ENCODE measurements around the gene KCNT2. TPM values are rescaled to one million over a fixed set of nuclear protein-coding genes. Genes with fewer than 3 reads are reported as not detected.

KCNT2 gene
- total and polyA plus RNA-seq, 10 of the 15 experiments (the other 5 are each of a cell fraction or from before 2014, with no cell fraction given): not detected

DNA sequence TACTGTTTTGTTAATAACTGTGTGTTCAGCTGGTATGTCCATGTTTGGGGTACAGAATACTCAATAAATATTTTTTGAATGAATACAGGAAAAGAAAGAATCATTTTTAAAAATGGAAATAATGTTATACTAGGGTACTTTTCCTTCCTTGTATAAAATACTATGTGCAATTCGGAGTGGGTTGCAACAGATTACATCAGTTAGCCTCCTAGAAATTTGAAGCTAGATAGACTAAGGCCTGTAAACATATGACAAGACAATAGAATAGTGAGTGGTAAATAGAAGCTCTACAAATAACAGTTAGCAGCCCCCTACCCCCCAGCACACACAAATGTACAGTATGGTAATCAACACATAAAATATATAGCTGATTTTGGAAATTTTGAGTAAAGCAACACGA lies 195.9 kb downstream of the KCNT2 start:
- intact Hi-C loops (cut with micrococcal nuclease; ENCODE audit: unreplicated experiment) (no loop called here), in situ Hi-C loops (cut with MboI) (no loop called here)
- Histone ChIP-seq H3K4me3 (no peak overlapping the region), H3K36me3 (ENCODE audit: control insufficient read depth in 2 of 2, insufficient read depth in 2 of 2, low read length in 1 of 2) (no peaks in the 10 kb centered on the region), H3K4me1 (ENCODE audit: control insufficient read depth, insufficient read depth, low read length) (no peaks in the 10 kb centered on the region), H3K27ac (ENCODE audit: control insufficient read depth, insufficient read depth) (no peak overlapping the region), H3K27me3 (replicated peaks in 1 of 2; ENCODE audit: control insufficient read depth in 2 of 2, insufficient read depth in 2 of 2, low read length in 1 of 2) (no peaks in the 10 kb centered on the region), H3K9me3 (replicated peaks; ENCODE audit: control insufficient read depth, insufficient read depth, low read length) (no peaks in the 10 kb centered on the region), H2AFZ (ENCODE audit: control insufficient read depth, low read depth, low read length) (no peak overlapping the region), H3K79me2 (ENCODE audit: control insufficient read depth, insufficient read depth, low read length) (no peaks in the 10 kb centered on the region), H3K9ac (ENCODE audit: control insufficient read depth, insufficient read depth, low read length) (no peak overlapping the region), H3K4me2 (ENCODE audit: control insufficient read depth, insufficient read depth) (no peak overlapping the region), H4K20me1 (ENCODE audit: control insufficient read depth, insufficient read depth) (no peaks in the 10 kb centered on the region)
- WGBS (ENCODE audit: insufficient coverage, insufficient replicate concordance, low lambda C conversion rate, missing lambda C conversion rate): 0% methylated on average over 2 of the region's 2 CpGs
- ChIA-PET POLR2A (no interaction called here), SMC1A (ENCODE audit: uncharacterized antibody, unreplicated experiment) (interaction anchor here (1.7 kb wide), 1 partner anchor 30 kb away, joined by 3 read pairs; no protein-coding TSS in a partner anchor), CTCF (no interaction called here), RAD21 (ENCODE audit: unreplicated experiment) (no interaction called here)
- no TSS peak for BruUV-seq (replicated peaks)
- DNase-seq (ENCODE audit: low read depth, low spot score): no peak
- ATAC-seq: no peak
- no peak for FAIRE-seq
- TF ChIP-seq, protein P1, sequence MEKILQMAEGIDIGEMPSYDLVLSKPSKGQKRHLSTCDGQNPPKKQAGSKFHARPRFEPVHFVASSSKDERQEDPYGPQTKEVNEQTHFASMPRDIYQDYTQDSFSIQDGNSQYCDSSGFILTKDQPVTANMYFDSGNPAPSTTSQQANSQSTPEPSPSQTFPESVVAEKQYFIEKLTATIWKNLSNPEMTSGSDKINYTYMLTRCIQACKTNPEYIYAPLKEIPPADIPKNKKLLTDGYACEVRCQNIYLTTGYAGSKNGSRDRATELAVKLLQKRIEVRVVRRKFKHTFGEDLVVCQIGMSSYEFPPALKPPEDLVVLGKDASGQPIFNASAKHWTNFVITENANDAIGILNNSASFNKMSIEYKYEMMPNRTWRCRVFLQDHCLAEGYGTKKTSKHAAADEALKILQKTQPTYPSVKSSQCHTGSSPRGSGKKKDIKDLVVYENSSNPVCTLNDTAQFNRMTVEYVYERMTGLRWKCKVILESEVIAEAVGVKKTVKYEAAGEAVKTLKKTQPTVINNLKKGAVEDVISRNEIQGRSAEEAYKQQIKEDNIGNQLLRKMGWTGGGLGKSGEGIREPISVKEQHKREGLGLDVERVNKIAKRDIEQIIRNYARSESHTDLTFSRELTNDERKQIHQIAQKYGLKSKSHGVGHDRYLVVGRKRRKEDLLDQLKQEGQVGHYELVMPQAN (conservative IDR thresholded peaks at IDR 0.05): no peak
- no peak for TF ChIP-seq NR2F1 (conservative IDR thresholded peaks at IDR 0.05)
- TF ChIP-seq TAF1 (IDR thresholded peaks at IDR 0.05; ENCODE audit: borderline replicate concordance, low read depth, low read length): no peak
- no peak for TF ChIP-seq SREBF1 (IDR thresholded peaks at IDR 0.05; ENCODE audit: low read length)
- TF ChIP-seq, protein P2, sequence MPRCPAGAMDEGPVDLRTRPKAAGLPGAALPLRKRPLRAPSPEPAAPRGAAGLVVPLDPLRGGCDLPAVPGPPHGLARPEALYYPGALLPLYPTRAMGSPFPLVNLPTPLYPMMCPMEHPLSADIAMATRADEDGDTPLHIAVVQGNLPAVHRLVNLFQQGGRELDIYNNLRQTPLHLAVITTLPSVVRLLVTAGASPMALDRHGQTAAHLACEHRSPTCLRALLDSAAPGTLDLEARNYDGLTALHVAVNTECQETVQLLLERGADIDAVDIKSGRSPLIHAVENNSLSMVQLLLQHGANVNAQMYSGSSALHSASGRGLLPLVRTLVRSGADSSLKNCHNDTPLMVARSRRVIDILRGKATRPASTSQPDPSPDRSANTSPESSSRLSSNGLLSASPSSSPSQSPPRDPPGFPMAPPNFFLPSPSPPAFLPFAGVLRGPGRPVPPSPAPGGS (IDR thresholded peaks at IDR 0.05; ENCODE audit: borderline replicate concordance, insufficient read depth, low read depth, low read length, poor library complexity, severe bottlenecking): no peak
- no peak for TF ChIP-seq SMAD1 (IDR thresholded peaks at IDR 0.05; ENCODE audit: low read depth, partially characterized antibody)
- TF ChIP-seq POLR2AphosphoS2 (IDR thresholded peaks at IDR 0.05; ENCODE audit: low read depth, low read length): no peak
- no peak for TF ChIP-seq TARDBP (IDR thresholded peaks at IDR 0.05; ENCODE audit: borderline replicate concordance)
- TF ChIP-seq, protein P3, sequence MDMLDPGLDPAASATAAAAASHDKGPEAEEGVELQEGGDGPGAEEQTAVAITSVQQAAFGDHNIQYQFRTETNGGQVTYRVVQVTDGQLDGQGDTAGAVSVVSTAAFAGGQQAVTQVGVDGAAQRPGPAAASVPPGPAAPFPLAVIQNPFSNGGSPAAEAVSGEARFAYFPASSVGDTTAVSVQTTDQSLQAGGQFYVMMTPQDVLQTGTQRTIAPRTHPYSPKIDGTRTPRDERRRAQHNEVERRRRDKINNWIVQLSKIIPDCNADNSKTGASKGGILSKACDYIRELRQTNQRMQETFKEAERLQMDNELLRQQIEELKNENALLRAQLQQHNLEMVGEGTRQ (IDR thresholded peaks at IDR 0.05; ENCODE audit: borderline replicate concordance, low read depth, low read length): no peak
- TF ChIP-seq, protein P4, sequence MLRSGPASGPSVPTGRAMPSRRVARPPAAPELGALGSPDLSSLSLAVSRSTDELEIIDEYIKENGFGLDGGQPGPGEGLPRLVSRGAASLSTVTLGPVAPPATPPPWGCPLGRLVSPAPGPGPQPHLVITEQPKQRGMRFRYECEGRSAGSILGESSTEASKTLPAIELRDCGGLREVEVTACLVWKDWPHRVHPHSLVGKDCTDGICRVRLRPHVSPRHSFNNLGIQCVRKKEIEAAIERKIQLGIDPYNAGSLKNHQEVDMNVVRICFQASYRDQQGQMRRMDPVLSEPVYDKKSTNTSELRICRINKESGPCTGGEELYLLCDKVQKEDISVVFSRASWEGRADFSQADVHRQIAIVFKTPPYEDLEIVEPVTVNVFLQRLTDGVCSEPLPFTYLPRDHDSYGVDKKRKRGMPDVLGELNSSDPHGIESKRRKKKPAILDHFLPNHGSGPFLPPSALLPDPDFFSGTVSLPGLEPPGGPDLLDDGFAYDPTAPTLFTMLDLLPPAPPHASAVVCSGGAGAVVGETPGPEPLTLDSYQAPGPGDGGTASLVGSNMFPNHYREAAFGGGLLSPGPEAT (IDR thresholded peaks at IDR 0.05; ENCODE audit: low read depth): no peak
- no peak for TF ChIP-seq MYC (IDR thresholded peaks at IDR 0.05; ENCODE audit: insufficient read depth, insufficient read length, insufficient replicate concordance, low read length, severe bottlenecking)
- TF ChIP-seq GABPA (IDR thresholded peaks at IDR 0.05; ENCODE audit: low read depth): no peak
- no peak for TF ChIP-seq STAT1 (conservative IDR thresholded peaks at IDR 0.05)
- TF ChIP-seq, protein P5, sequence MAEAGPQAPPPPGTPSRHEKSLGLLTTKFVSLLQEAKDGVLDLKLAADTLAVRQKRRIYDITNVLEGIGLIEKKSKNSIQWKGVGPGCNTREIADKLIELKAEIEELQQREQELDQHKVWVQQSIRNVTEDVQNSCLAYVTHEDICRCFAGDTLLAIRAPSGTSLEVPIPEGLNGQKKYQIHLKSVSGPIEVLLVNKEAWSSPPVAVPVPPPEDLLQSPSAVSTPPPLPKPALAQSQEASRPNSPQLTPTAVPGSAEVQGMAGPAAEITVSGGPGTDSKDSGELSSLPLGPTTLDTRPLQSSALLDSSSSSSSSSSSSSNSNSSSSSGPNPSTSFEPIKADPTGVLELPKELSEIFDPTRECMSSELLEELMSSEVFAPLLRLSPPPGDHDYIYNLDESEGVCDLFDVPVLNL (IDR thresholded peaks at IDR 0.05; ENCODE audit: low read depth, low read length): no peak
- no peak for TF ChIP-seq ATF7 (IDR thresholded peaks at IDR 0.05; ENCODE audit: low read depth)
- TF ChIP-seq ZNF217 (IDR thresholded peaks at IDR 0.05): no peak
- TF ChIP-seq, protein P6, sequence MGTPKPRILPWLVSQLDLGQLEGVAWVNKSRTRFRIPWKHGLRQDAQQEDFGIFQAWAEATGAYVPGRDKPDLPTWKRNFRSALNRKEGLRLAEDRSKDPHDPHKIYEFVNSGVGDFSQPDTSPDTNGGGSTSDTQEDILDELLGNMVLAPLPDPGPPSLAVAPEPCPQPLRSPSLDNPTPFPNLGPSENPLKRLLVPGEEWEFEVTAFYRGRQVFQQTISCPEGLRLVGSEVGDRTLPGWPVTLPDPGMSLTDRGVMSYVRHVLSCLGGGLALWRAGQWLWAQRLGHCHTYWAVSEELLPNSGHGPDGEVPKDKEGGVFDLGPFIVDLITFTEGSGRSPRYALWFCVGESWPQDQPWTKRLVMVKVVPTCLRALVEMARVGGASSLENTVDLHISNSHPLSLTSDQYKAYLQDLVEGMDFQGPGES (IDR thresholded peaks at IDR 0.05): no peak
- no peak for TF ChIP-seq FOXM1 (IDR thresholded peaks at IDR 0.05; ENCODE audit: low read depth, low read length)

Measured in GM12878 (cell line).